Hair follicular keratinocyte (primary cell): ENCODE measurements around the gene PRM1. TPM values are rescaled to one million over a fixed set of nuclear protein-coding genes. Genes with fewer than 3 reads are reported as not detected.

ENCODE experiments used
- total RNA-seq: library from RNA; depleted of rRNA; stranded (reverse); fragments of >200 nt; gene quantifications from 2 replicates; pipeline ENCODE4 v1.2.3, GENCODE V29; 2015

PRM1 gene
- not detected in 2 replicates for total RNA-seq

DNA sequence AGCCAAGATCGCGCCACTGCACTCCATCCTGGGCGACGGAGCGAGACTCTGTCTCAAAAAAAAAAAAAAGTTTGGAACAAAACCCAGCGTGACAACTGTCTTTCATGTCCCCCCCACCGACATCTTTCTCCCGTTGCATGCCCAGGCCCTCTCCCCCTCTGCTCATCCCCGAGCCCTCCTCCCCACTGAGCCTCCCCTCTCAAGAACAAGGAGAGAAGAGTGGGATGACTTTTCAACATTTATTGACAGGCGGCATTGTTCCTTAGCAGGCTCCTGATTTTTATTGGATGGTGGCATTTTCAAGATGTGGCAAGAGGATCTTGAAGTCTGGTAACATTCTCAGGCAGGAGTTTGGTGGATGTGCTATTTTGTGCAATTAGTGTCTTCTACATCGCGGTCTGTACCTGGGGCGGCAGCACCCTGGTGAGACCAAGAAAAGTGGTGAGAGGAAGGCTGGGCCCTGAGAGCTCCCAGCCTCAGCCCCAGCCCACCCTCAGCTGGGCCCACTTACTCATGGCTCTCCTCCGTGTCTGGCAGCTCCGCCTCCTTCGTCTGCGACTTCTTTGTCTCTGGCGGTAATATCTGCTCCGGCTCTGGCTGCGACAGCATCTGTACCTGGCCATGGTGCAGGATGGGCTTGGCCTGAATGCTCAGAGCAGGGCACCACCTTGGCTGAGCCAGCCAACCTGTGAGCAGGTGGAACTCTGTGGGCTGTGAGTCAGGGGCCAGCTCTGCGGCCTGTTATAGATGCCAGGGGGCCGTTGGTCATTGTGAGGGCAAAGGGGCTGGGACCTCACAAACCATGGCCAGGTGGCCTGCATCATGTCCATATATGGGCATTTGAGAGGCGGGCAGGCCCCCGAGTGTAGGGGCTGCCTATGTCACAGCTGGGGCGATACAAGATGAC, at the start of gene PRM1:
Gene PRM1 (minus strand): TSS at position 715 of the 907 bp plus-strand sequence. CDS start 92 bp downstream, at position 623.

GRCh38 chr16:11276143-11276895, 4.8 kb downstream of the PRM1 start, which contains the start of gene PRM2:
Gene PRM2 (minus strand): TSS chr16:11276480. CDS start chr16:11276370, 110 bp downstream.

GRCh38 chr16:11272921-11273720, 8.0 kb downstream of the PRM1 start, which contains the start of gene PRM3:
Gene PRM3 (minus strand): TSS chr16:11273629. CDS start chr16:11273595, 34 bp downstream.

GRCh38 chr16:11268921-11269375, 12.2 kb downstream of the PRM1 start, which contains the start of gene TNP2:
Gene TNP2 (minus strand): TSS chr16:11269325. CDS start chr16:11269262, 63 bp downstream.

DNA sequence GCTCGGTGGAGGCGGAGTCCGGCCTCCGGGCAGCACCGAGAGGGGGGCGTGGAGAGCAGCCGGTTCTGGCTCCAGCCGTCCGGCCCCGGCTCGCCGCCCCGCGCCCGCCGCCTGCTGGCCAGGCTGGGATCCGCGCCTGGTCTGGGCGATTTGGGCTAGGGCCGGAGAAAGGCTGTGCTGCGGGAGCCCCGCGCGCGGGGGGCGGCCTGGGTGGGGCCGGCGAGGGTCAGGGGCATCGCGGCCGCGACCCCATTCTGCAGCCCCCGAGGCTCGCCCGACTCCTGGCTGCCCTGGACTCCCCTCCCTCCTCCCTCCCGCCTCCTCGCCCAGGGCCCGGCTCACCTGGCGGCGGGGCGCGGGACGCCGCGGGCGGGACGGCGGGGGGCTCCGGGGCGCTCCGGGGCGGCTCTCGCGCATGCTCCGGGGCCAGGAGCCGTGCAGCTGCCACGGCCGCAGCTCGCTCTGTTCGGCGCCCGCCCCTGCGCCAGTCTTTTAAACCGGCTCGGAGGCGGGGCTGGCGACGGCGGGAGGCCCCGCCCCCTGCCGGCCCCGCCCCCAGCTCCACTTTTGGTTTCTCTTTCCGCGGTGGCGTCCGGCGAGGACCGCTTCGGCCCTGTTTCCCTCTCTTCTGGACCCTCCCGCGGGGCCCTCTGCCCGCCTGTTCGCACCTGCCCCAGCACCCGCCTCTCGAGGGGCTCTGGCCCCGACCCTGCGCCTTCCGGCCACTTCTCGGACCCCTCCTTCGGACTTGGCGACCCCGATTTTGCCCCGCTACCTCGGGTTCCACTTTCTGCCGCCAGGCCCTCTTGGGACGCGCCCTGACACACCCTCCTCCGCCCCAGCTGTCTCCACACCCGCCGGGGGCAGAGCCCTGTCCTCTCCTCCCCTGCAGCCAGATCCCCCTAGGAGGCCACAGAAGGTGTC, 25.1 kb downstream of the PRM1 start, which contains the start of gene SOCS1:
Gene SOCS1 (minus strand): TSS at position 468 of the 924 bp plus-strand sequence. CDS start 726 bp downstream, outside the sequence.

Other genes starting within 250 kb of the PRM1 start
- gene SOCS1, start 25.1 kb downstream of the PRM1 start, total RNA-seq = 2.5 and 4.4 TPM in 2 replicates
- gene TNP2, start 12.0 kb downstream of the PRM1 start, total RNA-seq = not detected in 2 replicates
- gene PRM3, start 7.7 kb downstream of the PRM1 start, total RNA-seq = not detected in 2 replicates
- gene PRM2, start 4.8 kb downstream of the PRM1 start, total RNA-seq = not detected in 2 replicates
- 11.7 and 17.4 TPM in 2 replicates for gene RMI2, start 64.1 kb upstream of the PRM1 start, total RNA-seq